AG04450 (cell line): ENCODE measurements around the gene TPRKB. TPM values are rescaled to one million over a fixed set of nuclear protein-coding genes. Genes with fewer than 3 reads are reported as not detected.

Experiments
- CTCF ChIA-PET: fragments of 300-600, 350-600 bp; formaldehyde crosslinking; extraction: SDS; loops from one replicate; lab custom pipeline; 2022; ENCODE audit warnings: antibody characterized with exemption, inconsistent platforms; lab: Charles Lee
- POLR2A ChIA-PET: fragments of 350-600 bp; formaldehyde crosslinking; extraction: SDS; loops from one replicate; lab custom pipeline; 2021; ENCODE audit warnings: antibody characterized with exemption, inconsistent platforms; lab: Yijun Ruan, JAX
- DNase-seq: peaks from one replicate; pipeline ENCODE4 v3.0.0-alpha.2; 2011; ENCODE audit warnings: low read depth, low spot score
- H3K27ac ChIP-seq: one replicate; pipeline ENCODE4 v1.5.1; 2012; ENCODE audit warnings: low read depth, low read length, control low read depth
- H3K27me3 ChIP-seq: one replicate; pipeline ENCODE4 v1.6.0; 2012; ENCODE audit warnings: low read length; ENCODE audit not compliant: control insufficient read depth, insufficient read depth
- H3K4me3 ChIP-seq: 2 replicates; pipeline ENCODE4 v1.5.1; 2011; ENCODE audit warnings: mild to moderate bottlenecking, low read depth, low read length, control low read depth
- H3K9me3 ChIP-seq: 2 replicates; pipeline ENCODE4 v1.5.1; 2012; ENCODE audit warnings: low read length; ENCODE audit not compliant: control insufficient read depth, insufficient read depth
- polyA plus RNA-seq: library from polyadenylated mRNA; depleted of rRNA; stranded (reverse); fragments of >200 nt; gene quantifications from 2 replicates; pipeline ENCODE4 v1.2.3, GENCODE V29; 2011
- TF ChIP-seq, protein P1 (sequence below): IDR thresholded peaks from 2 replicates; pipeline ENCODE4 v1.5.1; 2011; ENCODE audit warnings: low read depth, low read length, control low read depth, inconsistent platforms

The TPRKB gene
- polyA plus RNA-seq, 1 experiment: 33.4 TPM

GRCh38 chr2:73714091-73714490, 23.1 kb downstream of the TPRKB start:
- Histone ChIP-seq H3K27me3 (peaks cover 4% of the 10 kb centered on the region), H3K27ac (no peak overlapping the region), H3K9me3 (no peaks in the 10 kb centered on the region; the same call in 1 of the 2 replicates), H3K4me3 (no peak overlapping the region)
- DNase-seq: no peak
- ChIA-PET CTCF (no interaction called here), POLR2A (no interaction called here)
- TF ChIP-seq, protein P1, sequence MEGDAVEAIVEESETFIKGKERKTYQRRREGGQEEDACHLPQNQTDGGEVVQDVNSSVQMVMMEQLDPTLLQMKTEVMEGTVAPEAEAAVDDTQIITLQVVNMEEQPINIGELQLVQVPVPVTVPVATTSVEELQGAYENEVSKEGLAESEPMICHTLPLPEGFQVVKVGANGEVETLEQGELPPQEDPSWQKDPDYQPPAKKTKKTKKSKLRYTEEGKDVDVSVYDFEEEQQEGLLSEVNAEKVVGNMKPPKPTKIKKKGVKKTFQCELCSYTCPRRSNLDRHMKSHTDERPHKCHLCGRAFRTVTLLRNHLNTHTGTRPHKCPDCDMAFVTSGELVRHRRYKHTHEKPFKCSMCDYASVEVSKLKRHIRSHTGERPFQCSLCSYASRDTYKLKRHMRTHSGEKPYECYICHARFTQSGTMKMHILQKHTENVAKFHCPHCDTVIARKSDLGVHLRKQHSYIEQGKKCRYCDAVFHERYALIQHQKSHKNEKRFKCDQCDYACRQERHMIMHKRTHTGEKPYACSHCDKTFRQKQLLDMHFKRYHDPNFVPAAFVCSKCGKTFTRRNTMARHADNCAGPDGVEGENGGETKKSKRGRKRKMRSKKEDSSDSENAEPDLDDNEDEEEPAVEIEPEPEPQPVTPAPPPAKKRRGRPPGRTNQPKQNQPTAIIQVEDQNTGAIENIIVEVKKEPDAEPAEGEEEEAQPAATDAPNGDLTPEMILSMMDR: no peak

GRCh38 chr2:73708527-73708926, 28.6 kb downstream of the TPRKB start:
- no peaks in the 10 kb centered on the region for H3K9me3 ChIP-seq
- ChIA-PET POLR2A (no interaction called here), CTCF (no interaction called here)
- TF ChIP-seq, protein P1: no peak
- no peak overlapping the region for H3K4me3 ChIP-seq
- no peak overlapping the region for H3K27ac ChIP-seq
- H3K27me3 ChIP-seq: peaks cover 12% of the 10 kb centered on the region
- no peak for DNase-seq

- DNase-seq: no peak
- H3K27ac ChIP-seq: no peak overlapping the region
- POLR2A ChIA-PET: no interaction called here
- TF ChIP-seq, protein P1: no peak
- H3K4me3 ChIP-seq: no peak overlapping the region
- no peaks in the 10 kb centered on the region for H3K9me3 ChIP-seq
- H3K27me3 ChIP-seq: peaks cover 12% of the 10 kb centered on the region
- CTCF ChIA-PET: no interaction called here
These were observed 29.5 kb downstream of the TPRKB start for GRCh38 chr2:73707636-73708035.

GRCh38 chr2:73707058-73707457, 30.1 kb downstream of the TPRKB start:
- H3K4me3 ChIP-seq: no peak overlapping the region
- no peak for DNase-seq
- POLR2A ChIA-PET: no interaction called here
- TF ChIP-seq, protein P1: no peak
- CTCF ChIA-PET: no interaction called here
- peaks cover 14% of the 10 kb centered on the region for H3K27me3 ChIP-seq
- no peak overlapping the region for H3K27ac ChIP-seq
- no peaks in the 10 kb centered on the region for H3K9me3 ChIP-seq

GRCh38 chr2:73705091-73705490, 32.1 kb downstream of the TPRKB start:
- Histone ChIP-seq H3K4me3 (no peak overlapping the region), H3K27me3 (peaks cover 11% of the 10 kb centered on the region), H3K9me3 (no peaks in the 10 kb centered on the region), H3K27ac (no peak overlapping the region)
- DNase-seq: no peak
- CTCF ChIA-PET: interaction anchor here (0.6 kb wide), 1 partner anchor 28 kb away, joined by 5 read pairs; no protein-coding TSS in a partner anchor
- POLR2A ChIA-PET: no interaction called here
- TF ChIP-seq, protein P1: no peak
